HG02678 (cell line): Measurements from ENCODE around the gene PLEKHD1.

ENCODE experiments used
- ATAC-seq: cut with Tn5 transposase; IDR thresholded peaks from one replicate; pipeline ENCODE4 v1.9.1; 2021; ENCODE audit warnings: mild to moderate bottlenecking, moderate library complexity; ENCODE audit not compliant: unreplicated experiment

PLEKHD1 gene

GRCh38 chr14:69547701-69548348, 63.3 kb downstream of the PLEKHD1 start:
- no peak for ATAC-seq

GRCh38 chr14:69548566-69548965, 64.0 kb downstream of the PLEKHD1 start:
- ATAC-seq: no peak

GRCh38 chr14:69551511-69551910, 67.0 kb downstream of the PLEKHD1 start:
- no peak for ATAC-seq

- ATAC-seq: no peak
These were observed 68.7 kb downstream of the PLEKHD1 start for GRCh38 chr14:69553252-69553651.

- no peak for ATAC-seq
These were observed 70.0 kb downstream of the PLEKHD1 start for GRCh38 chr14:69554500-69554899.

GRCh38 chr14:69558774-69559173, 74.2 kb downstream of the PLEKHD1 start:
- no peak for ATAC-seq

GRCh38 chr14:69559581-69560011, 75.1 kb downstream of the PLEKHD1 start:
- no peak for ATAC-seq

- no peak for ATAC-seq
These were observed 76.3 kb downstream of the PLEKHD1 start for GRCh38 chr14:69560826-69561225.

GRCh38 chr14:69561893-69562292, 77.4 kb downstream of the PLEKHD1 start:
- no peak for ATAC-seq

GRCh38 chr14:69567563-69567962, 83.0 kb downstream of the PLEKHD1 start:
- no peak for ATAC-seq

- ATAC-seq: no peak
These were observed 85.3 kb downstream of the PLEKHD1 start for GRCh38 chr14:69569859-69570258.

- ATAC-seq: no peak
These were observed 86.4 kb downstream of the PLEKHD1 start for GRCh38 chr14:69570836-69571330.

- no peak for ATAC-seq
These were observed 87.0 kb downstream of the PLEKHD1 start for GRCh38 chr14:69571449-69572029.

- ATAC-seq: no peak
These were observed 87.7 kb downstream of the PLEKHD1 start for GRCh38 chr14:69572030-69572840.

- no peak for ATAC-seq
These were observed 88.3 kb downstream of the PLEKHD1 start for GRCh38 chr14:69572841-69573135.

GRCh38 chr14:69573205-69573830, 88.8 kb downstream of the PLEKHD1 start:
- ATAC-seq: no peak

GRCh38 chr14:69573831-69574262, 89.3 kb downstream of the PLEKHD1 start:
- ATAC-seq: no peak

GRCh38 chr14:69574263-69574953, 89.9 kb downstream of the PLEKHD1 start, which contains the start of gene CCDC177:
TSS of gene CCDC177 (minus strand) at chr14:69574871. CDS start at chr14:69573622, 1,249 bp downstream.
- no peak for ATAC-seq

- no peak for ATAC-seq
These were observed 90.4 kb downstream of the PLEKHD1 start for GRCh38 chr14:69574954-69575295.

GRCh38 chr14:69579476-69579875, 94.9 kb downstream of the PLEKHD1 start:
- no peak for ATAC-seq
